Hepatocyte (in vitro differentiated cells): Measurements from ENCODE around the gene RASGRP2.

Experiments used
- CTCF ChIP-seq: fragments of 200-600 bp; sonication (generic); IDR thresholded peaks from 2 replicates; pipeline ENCODE4 v1.5.1; 2016; ENCODE audit warnings: antibody characterized with exemption, mild to moderate bottlenecking; ENCODE audit not compliant: poor library complexity
- EZH2phosphoT487 ChIP-seq: fragments of 200-600 bp; sonication (generic); IDR thresholded peaks from one replicate; pipeline ENCODE4 v1.6.1; 2018; ENCODE audit warnings: antibody characterized with exemption, mild to moderate bottlenecking, low read depth, moderate library complexity; ENCODE audit not compliant: unreplicated experiment, severe bottlenecking

- TF ChIP-seq CTCF, result no peak
- no peak for TF ChIP-seq EZH2phosphoT487
Observed at GRCh38 chr11:64744544-64745188, 724 bp upstream of the RASGRP2 start.
